KMS-11 (cell line): Measurements from ENCODE around the gene SIRT5.

Source experiments
- H2AFZ ChIP-seq: fragments of 200-600 bp; sonication (generic); 2 replicates; pipeline ENCODE4 v1.6.1; 2016; ENCODE audit warnings: antibody characterized with exemption, mixed run types, low read depth
- H3K27ac ChIP-seq: fragments of 200-600 bp; sonication (generic); 2 replicates; pipeline ENCODE4 v1.6.1; 2016; ENCODE audit warnings: mild to moderate bottlenecking, mixed run types
- H3K27me3 ChIP-seq: fragments of 200-600 bp; sonication (generic); 2 replicates; pipeline ENCODE4 v1.6.1; 2017; ENCODE audit warnings: mild to moderate bottlenecking, low read depth, mixed run types, moderate library complexity; ENCODE audit not compliant: insufficient read depth
- H3K36me3 ChIP-seq: fragments of 200-600 bp; sonication (generic); 2 replicates; pipeline ENCODE4 v1.6.1; 2017; ENCODE audit warnings: mild to moderate bottlenecking, mixed run types; ENCODE audit not compliant: insufficient read depth
- H3K4me1 ChIP-seq: fragments of 200-600 bp; sonication (generic); 2 replicates; pipeline ENCODE4 v1.6.1; 2016; ENCODE audit warnings: mild to moderate bottlenecking, low read depth, mixed run types; ENCODE audit not compliant: poor library complexity, severe bottlenecking
- H3K4me2 ChIP-seq: fragments of 200-600 bp; sonication (generic); 2 replicates; pipeline ENCODE4 v1.7.0; 2016; ENCODE audit warnings: mild to moderate bottlenecking, mixed run types
- H3K4me3 ChIP-seq: fragments of 200-600 bp; sonication (generic); IDR thresholded peaks from 2 replicates; pipeline ENCODE4 v1.6.1; 2017; ENCODE audit warnings: low read depth, low read length, mixed read lengths; ENCODE audit not compliant: insufficient read depth
- H3K79me2 ChIP-seq: fragments of 200-600 bp; sonication (generic); 2 replicates; pipeline ENCODE4 v1.6.1; 2016; ENCODE audit warnings: low read depth, mixed run types; ENCODE audit not compliant: insufficient read depth
- H3K9ac ChIP-seq: fragments of 200-600 bp; sonication (generic); 2 replicates; pipeline ENCODE4 v1.6.1; 2016; ENCODE audit warnings: mild to moderate bottlenecking, mixed run types
- H4K20me1 ChIP-seq: fragments of 200-600 bp; sonication (generic); 2 replicates; pipeline ENCODE4 v1.6.1; 2016; ENCODE audit warnings: mild to moderate bottlenecking, mixed run types; ENCODE audit not compliant: insufficient read depth
- CTCF ChIP-seq: fragments of 200-600 bp; sonication (generic); conservative IDR thresholded peaks from 2 replicates; pipeline ENCODE4 v1.6.1; 2017; ENCODE audit warnings: low read depth, mild to moderate bottlenecking, antibody characterized with exemption, low read length, moderate library complexity, mixed read lengths

The SIRT5 gene

GRCh38 chr6:13553646-13554045 lies 20.8 kb upstream of the SIRT5 start:
- no peak for TF ChIP-seq CTCF
- Histone ChIP-seq H3K9ac (no peak overlapping the region), H4K20me1 (no peaks in the 10 kb centered on the region), H3K27me3 (no peaks in the 10 kb centered on the region), H3K79me2 (no peaks in the 10 kb centered on the region), H3K4me3 (no peak overlapping the region), H2AFZ (no peak overlapping the region), H3K36me3 (no peaks in the 10 kb centered on the region), H3K4me1 (no peaks in the 10 kb centered on the region), H3K4me2 (no peak overlapping the region), H3K27ac (no peak overlapping the region)

GRCh38 chr6:13554929-13555333 lies 19.5 kb upstream of the SIRT5 start:
- H2AFZ ChIP-seq: no peak overlapping the region
- no peak overlapping the region for H3K4me3 ChIP-seq
- H3K4me1 ChIP-seq: no peaks in the 10 kb centered on the region
- no peaks in the 10 kb centered on the region for H3K36me3 ChIP-seq
- H3K9ac ChIP-seq: no peak overlapping the region
- H3K79me2 ChIP-seq: no peaks in the 10 kb centered on the region
- no peak for TF ChIP-seq CTCF
- H3K4me2 ChIP-seq: no peak overlapping the region
- no peaks in the 10 kb centered on the region for H4K20me1 ChIP-seq
- H3K27ac ChIP-seq: no peak overlapping the region
- H3K27me3 ChIP-seq: no peaks in the 10 kb centered on the region

GRCh38 chr6:13557841-13558240 lies 16.6 kb upstream of the SIRT5 start:
- Histone ChIP-seq H3K36me3 (no peaks in the 10 kb centered on the region), H3K27me3 (no peaks in the 10 kb centered on the region), H4K20me1 (no peaks in the 10 kb centered on the region), H3K27ac (no peak overlapping the region), H3K4me2 (no peak overlapping the region), H3K4me3 (no peak overlapping the region), H3K79me2 (no peaks in the 10 kb centered on the region), H3K9ac (no peak overlapping the region), H2AFZ (no peak overlapping the region), H3K4me1 (no peaks in the 10 kb centered on the region)
- no peak for TF ChIP-seq CTCF

GRCh38 chr6:13558718-13559117 lies 15.7 kb upstream of the SIRT5 start:
- no peak for TF ChIP-seq CTCF
- Histone ChIP-seq H3K4me2 (no peak overlapping the region), H2AFZ (no peak overlapping the region), H3K36me3 (no peaks in the 10 kb centered on the region), H3K4me1 (no peaks in the 10 kb centered on the region), H3K4me3 (no peak overlapping the region), H3K27me3 (no peaks in the 10 kb centered on the region), H4K20me1 (no peaks in the 10 kb centered on the region), H3K27ac (no peak overlapping the region), H3K9ac (no peak overlapping the region), H3K79me2 (no peaks in the 10 kb centered on the region)

- Histone ChIP-seq H4K20me1 (no peaks in the 10 kb centered on the region), H3K9ac (no peak overlapping the region), H3K27me3 (no peaks in the 10 kb centered on the region), H3K4me3 (no peak overlapping the region), H3K36me3 (no peaks in the 10 kb centered on the region), H3K4me2 (no peak overlapping the region), H2AFZ (no peak overlapping the region), H3K27ac (no peak overlapping the region), H3K4me1 (no peaks in the 10 kb centered on the region), H3K79me2 (no peaks in the 10 kb centered on the region)
- no peak for TF ChIP-seq CTCF
Measured at GRCh38 chr6:13559251-13559650, 15.2 kb upstream of the SIRT5 start.
